Measurements from ENCODE around the gene EEIG2.

EEIG2 gene

DNA sequence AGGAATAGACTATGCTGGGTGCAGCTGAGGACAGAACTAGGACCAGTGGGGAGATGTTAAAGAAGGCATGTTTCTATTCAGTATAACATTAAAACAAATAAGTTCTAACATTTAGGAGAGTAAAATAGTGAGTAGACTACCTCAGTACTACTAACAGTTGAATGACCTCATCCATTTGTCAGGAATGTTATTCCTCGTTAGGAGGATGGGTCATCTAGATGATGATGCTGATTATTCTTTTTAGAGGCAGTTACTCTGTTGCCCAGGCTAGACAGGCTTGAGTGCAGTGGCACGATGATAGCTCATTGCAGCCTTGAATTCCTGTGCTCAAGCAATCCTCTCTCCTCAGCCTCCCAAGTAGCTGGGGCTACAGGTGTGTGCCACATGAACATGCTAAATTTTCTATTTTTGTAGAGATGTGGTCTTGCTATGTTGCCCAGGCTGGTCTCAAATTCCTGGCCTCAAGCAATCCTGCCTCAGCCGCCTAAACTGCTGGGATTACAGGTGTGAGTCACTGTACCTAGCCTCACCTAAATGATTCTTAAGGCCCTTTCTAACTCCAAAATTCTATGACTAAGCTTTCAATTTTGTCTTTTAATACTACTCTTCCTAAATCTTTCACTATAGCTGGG lies 9.3 kb downstream of the EEIG2 start:
- Histone ChIP-seq H3K9me3 (ENCODE audit: insufficient read depth, low read length, severe bottlenecking) (no peaks in the 10 kb centered on the region), H3K36me3 (ENCODE audit: insufficient read depth, low read length) (no peaks in the 10 kb centered on the region), H2AFZ (ENCODE audit: low read depth, low read length) (no peak overlapping the region), H3K4me1 (ENCODE audit: insufficient read depth, low read length) (peaks cover 13% of the 10 kb centered on the region), H3K9ac (ENCODE audit: low read depth, low read length) (no peak overlapping the region), H3K27ac (ENCODE audit: low read length) (no peak overlapping the region), H3K27me3 (ENCODE audit: insufficient read depth, low read length, poor library complexity) (no peaks in the 10 kb centered on the region), H3K4me3 (ENCODE audit: low read depth in 1 of 2, low read length in 2 of 2) (no peak overlapping the region), H3K4me2 (ENCODE audit: insufficient read depth, low read length) (no peak overlapping the region), H4K20me1 (ENCODE audit: insufficient read depth, low read length) (peaks cover 10% of the 10 kb centered on the region), H3K79me2 (ENCODE audit: insufficient read depth, low read length) (peaks cover 33% of the 10 kb centered on the region)
- ATAC-seq (ENCODE audit: insufficient read depth, low read depth), result no peak
- DNase-seq, result no peak
- TF ChIP-seq, protein P1, sequence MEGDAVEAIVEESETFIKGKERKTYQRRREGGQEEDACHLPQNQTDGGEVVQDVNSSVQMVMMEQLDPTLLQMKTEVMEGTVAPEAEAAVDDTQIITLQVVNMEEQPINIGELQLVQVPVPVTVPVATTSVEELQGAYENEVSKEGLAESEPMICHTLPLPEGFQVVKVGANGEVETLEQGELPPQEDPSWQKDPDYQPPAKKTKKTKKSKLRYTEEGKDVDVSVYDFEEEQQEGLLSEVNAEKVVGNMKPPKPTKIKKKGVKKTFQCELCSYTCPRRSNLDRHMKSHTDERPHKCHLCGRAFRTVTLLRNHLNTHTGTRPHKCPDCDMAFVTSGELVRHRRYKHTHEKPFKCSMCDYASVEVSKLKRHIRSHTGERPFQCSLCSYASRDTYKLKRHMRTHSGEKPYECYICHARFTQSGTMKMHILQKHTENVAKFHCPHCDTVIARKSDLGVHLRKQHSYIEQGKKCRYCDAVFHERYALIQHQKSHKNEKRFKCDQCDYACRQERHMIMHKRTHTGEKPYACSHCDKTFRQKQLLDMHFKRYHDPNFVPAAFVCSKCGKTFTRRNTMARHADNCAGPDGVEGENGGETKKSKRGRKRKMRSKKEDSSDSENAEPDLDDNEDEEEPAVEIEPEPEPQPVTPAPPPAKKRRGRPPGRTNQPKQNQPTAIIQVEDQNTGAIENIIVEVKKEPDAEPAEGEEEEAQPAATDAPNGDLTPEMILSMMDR (IDR thresholded peaks at IDR 0.05; ENCODE audit: borderline replicate concordance, extremely low read depth, low read length, poor library complexity, severe bottlenecking), result no peak

DNA sequence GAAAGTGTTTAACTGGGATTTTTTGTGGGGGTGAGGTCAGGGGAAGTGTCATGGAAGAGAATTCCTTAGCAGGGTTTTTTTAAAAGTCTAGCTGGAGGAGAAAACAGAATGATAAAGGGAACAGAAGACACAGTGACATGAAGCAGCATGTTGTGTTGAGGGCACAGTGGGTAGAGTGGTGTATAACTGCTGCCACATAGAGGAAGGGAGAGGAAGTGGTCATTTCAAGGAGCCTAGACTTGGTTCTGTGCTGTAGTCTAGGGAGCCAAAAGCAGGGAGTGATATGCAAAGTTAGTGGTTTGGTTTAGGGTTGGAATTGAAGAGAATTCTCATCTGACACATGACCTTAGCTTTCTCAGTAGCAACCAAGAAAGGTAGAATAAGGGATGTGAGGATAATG lies 10.2 kb downstream of the EEIG2 start:
- Histone ChIP-seq H4K20me1 (ENCODE audit: insufficient read depth, low read length) (peaks cover 10% of the 10 kb centered on the region), H3K79me2 (ENCODE audit: insufficient read depth, low read length) (peaks cover 30% of the 10 kb centered on the region), H3K9me3 (ENCODE audit: insufficient read depth, low read length, severe bottlenecking) (no peaks in the 10 kb centered on the region), H3K4me1 (ENCODE audit: insufficient read depth, low read length) (peaks cover 13% of the 10 kb centered on the region), H3K36me3 (ENCODE audit: insufficient read depth, low read length) (no peaks in the 10 kb centered on the region), H3K27ac (ENCODE audit: low read length) (no peak overlapping the region), H2AFZ (ENCODE audit: low read depth, low read length) (no peak overlapping the region), H3K4me3 (ENCODE audit: low read depth in 1 of 2, low read length in 2 of 2) (no peak overlapping the region), H3K27me3 (ENCODE audit: insufficient read depth, low read length, poor library complexity) (no peaks in the 10 kb centered on the region), H3K9ac (ENCODE audit: low read depth, low read length) (no peak overlapping the region), H3K4me2 (ENCODE audit: insufficient read depth, low read length) (no peak overlapping the region)
- DNase-seq, result peak; percentile 52
- no peak for TF ChIP-seq EZH2 (IDR thresholded peaks at IDR 0.05; ENCODE audit: borderline replicate concordance, low read depth, low read length, severe bottlenecking)
- TF ChIP-seq, protein P1 (IDR thresholded peaks at IDR 0.05; ENCODE audit: borderline replicate concordance, extremely low read depth, low read length, poor library complexity, severe bottlenecking), result peak; percentile 78
- peak; percentile 100 for ATAC-seq (ENCODE audit: insufficient read depth, low read depth)

DNA sequence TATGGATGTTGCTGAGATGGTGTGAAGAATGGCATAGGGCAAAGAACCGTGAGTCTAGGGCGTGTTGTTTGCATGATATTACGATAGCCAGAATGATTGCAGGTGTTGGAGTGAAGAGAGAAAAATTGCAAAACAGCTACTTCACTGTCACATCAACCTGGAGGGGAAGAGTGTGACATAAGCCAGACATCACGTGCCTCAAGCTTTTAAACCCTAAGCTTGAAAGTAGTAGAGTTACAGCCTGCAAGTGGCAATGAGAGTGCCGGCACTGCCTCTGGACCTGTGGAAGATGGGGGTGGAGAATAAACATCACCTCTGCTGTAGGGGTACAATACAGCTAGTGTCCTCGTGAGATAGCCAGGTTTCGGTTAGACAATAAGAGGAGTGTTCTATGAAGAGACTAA lies 11.1 kb downstream of the EEIG2 start:
- Histone ChIP-seq H3K4me1 (ENCODE audit: insufficient read depth, low read length) (peaks cover 13% of the 10 kb centered on the region), H4K20me1 (ENCODE audit: insufficient read depth, low read length) (peaks cover 10% of the 10 kb centered on the region), H3K4me3 (ENCODE audit: low read depth in 1 of 2, low read length in 2 of 2) (no peak overlapping the region), H3K4me2 (ENCODE audit: insufficient read depth, low read length) (no peak overlapping the region), H3K36me3 (ENCODE audit: insufficient read depth, low read length) (no peaks in the 10 kb centered on the region), H2AFZ (ENCODE audit: low read depth, low read length) (no peak overlapping the region), H3K27ac (ENCODE audit: low read length) (no peak overlapping the region), H3K79me2 (ENCODE audit: insufficient read depth, low read length) (peaks cover 27% of the 10 kb centered on the region), H3K27me3 (ENCODE audit: insufficient read depth, low read length, poor library complexity) (no peaks in the 10 kb centered on the region), H3K9me3 (ENCODE audit: insufficient read depth, low read length, severe bottlenecking) (no peaks in the 10 kb centered on the region), H3K9ac (ENCODE audit: low read depth, low read length) (no peak overlapping the region)
- TF ChIP-seq, protein P1 (IDR thresholded peaks at IDR 0.05; ENCODE audit: borderline replicate concordance, extremely low read depth, low read length, poor library complexity, severe bottlenecking), result no peak
- no peak for TF ChIP-seq EZH2 (IDR thresholded peaks at IDR 0.05; ENCODE audit: borderline replicate concordance, low read depth, low read length, severe bottlenecking)
- DNase-seq, result no peak
- no peak for ATAC-seq (ENCODE audit: insufficient read depth, low read depth)

Measured in DND-41 (cell line).